Neural crest cell (in vitro differentiated cells): ENCODE data around the gene FNBP1L. TPM values are rescaled to one million over a fixed set of nuclear protein-coding genes. Genes with fewer than 3 reads are reported as not detected.

Experiments used
- DNase-seq: peaks from one replicate; pipeline ENCODE4 v3.0.0; 2021; ENCODE audit warnings: low read depth, mixed read lengths, low spot score
- H3K27ac Mint-ChIP-seq: one replicate; pipeline ENCODE4 v1.8.0; 2021; ENCODE audit warnings: mild to moderate bottlenecking, mixed read lengths; ENCODE audit not compliant: unreplicated experiment
- H3K27me3 Mint-ChIP-seq: 2 replicates; pipeline ENCODE4 v1.8.0; 2021; ENCODE audit warnings: low read depth, mild to moderate bottlenecking, mixed read lengths
- H3K36me3 Mint-ChIP-seq: 2 replicates; pipeline ENCODE4 v1.8.0; 2021; ENCODE audit warnings: low read depth, mild to moderate bottlenecking, mixed read lengths
- H3K4me1 Mint-ChIP-seq: 2 replicates; pipeline ENCODE4 v1.8.0; 2021; ENCODE audit warnings: mixed read lengths
- H3K4me3 Mint-ChIP-seq: one replicate; pipeline ENCODE4 v1.8.0; 2021; ENCODE audit warnings: mild to moderate bottlenecking, mixed read lengths
- H3K9me3 Mint-ChIP-seq: 2 replicates; pipeline ENCODE4 v1.8.0; 2021; ENCODE audit warnings: mixed read lengths
- total RNA-seq: library from RNA; stranded (reverse); gene quantifications from 2 replicates; pipeline ENCODE4 v1.2.1, GENCODE V29; 2021
- TF ChIP-seq, protein P1 (sequence below): fragments of 200-600 bp; sonication (generic); conservative IDR thresholded peaks from 2 replicates; pipeline ENCODE4 v1.5.0; 2021; ENCODE audit warnings: antibody characterized with exemption, mild to moderate bottlenecking

FNBP1L gene
- total RNA-seq, 1 donor from 2014 or later, result 60.9 TPM

DNA sequence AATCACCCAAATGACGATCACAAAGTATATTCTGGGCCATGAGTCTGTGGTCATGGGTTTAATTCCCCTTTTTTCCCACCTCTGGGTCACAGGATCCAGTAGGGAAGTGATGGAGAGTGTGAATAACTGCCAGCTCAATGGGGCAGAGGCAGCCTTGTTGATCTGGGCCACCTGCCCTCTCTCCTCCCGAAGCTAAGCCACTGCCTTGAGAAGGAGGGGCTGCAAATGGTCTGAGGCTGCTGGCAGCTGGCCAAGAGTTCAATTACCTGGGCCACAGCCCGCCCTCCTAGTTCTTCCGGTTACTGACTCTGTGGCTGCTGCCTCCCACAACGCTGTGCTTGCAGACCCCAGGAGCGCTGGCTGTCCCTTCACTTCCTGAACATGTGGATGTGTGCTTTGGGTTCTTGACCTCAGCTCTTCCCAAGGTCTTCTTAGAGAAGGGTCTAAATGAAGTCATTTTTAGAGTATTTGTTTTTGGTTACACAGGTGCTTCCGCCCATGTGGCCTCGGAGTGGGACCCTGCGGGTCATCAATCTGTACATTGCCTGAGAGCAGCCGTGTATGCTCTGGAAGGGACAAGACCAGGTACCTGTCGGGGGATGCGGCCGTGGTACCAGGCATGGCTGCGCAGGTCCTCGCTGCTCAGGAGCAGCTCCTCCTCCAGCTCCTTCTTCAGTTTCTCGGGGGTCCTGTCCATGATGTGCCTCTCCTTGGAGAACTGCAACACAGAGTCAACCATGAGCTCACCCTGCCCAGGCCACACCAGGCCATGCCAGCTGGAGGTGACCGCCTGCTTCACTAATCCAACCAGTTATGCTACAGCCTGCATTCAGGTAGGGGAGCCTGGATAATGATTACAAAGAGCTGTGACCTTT is 144.0 kb downstream of the FNBP1L start:
- Mint-ChIP-seq H3K27me3 (no peaks in the 10 kb centered on the region), H3K4me1 (peaks cover 57% of the 10 kb centered on the region), H3K4me3 (no peak overlapping the region), H3K9me3 (no peaks in the 10 kb centered on the region), H3K27ac (peak overlapping the region; percentile 52), H3K36me3 (peaks cover 17% of the 10 kb centered on the region)
- no peak for DNase-seq
- TF ChIP-seq, protein P1, sequence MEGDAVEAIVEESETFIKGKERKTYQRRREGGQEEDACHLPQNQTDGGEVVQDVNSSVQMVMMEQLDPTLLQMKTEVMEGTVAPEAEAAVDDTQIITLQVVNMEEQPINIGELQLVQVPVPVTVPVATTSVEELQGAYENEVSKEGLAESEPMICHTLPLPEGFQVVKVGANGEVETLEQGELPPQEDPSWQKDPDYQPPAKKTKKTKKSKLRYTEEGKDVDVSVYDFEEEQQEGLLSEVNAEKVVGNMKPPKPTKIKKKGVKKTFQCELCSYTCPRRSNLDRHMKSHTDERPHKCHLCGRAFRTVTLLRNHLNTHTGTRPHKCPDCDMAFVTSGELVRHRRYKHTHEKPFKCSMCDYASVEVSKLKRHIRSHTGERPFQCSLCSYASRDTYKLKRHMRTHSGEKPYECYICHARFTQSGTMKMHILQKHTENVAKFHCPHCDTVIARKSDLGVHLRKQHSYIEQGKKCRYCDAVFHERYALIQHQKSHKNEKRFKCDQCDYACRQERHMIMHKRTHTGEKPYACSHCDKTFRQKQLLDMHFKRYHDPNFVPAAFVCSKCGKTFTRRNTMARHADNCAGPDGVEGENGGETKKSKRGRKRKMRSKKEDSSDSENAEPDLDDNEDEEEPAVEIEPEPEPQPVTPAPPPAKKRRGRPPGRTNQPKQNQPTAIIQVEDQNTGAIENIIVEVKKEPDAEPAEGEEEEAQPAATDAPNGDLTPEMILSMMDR, result no peak

GRCh38 chr1:93592551-93592949 is 144.6 kb downstream of the FNBP1L start:
- Mint-ChIP-seq H3K4me3 (no peak overlapping the region), H3K27ac (no peak overlapping the region), H3K9me3 (no peaks in the 10 kb centered on the region), H3K27me3 (no peaks in the 10 kb centered on the region), H3K4me1 (peaks cover 58% of the 10 kb centered on the region), H3K36me3 (peaks cover 14% of the 10 kb centered on the region)
- TF ChIP-seq, protein P1, result no peak
- DNase-seq, result no peak

DNA sequence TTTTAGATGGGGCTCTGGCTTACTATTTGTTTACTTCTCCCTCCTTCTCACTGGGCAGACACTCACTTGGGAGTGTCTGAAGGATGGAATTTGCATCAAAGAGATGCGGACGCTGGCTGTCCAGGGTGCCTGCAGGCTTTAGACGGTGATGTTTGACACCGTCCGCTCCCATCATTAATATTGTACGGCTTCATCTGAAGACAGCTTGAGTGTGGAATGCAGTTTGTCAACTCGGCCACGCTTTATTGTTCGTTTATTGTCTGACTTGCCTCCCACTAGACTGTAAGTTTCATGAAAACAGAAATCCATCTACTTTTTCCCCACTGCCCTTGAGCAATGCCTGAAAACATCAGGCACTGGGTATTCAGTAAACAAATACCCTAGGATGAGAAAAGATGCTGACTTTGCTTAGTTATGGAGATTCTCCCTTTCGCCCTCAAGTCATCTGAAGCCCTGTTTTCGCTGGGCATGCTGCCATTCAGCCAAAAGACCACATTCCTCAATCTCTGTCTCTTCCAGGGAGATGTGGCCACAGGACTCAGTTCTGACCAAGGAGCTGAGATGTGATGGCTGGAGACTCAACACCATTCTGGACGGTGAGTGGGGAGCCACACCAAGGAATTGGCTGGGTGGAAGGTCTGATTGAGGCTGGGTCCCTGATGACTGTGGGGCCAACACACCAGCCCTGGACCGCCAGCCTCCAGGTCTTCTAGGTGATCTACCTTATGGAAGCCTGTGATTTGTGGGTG is 146.1 kb downstream of the FNBP1L start:
- Mint-ChIP-seq H3K4me3 (no peak overlapping the region), H3K27ac (peak overlapping the region; percentile 69), H3K4me1 (peaks cover 53% of the 10 kb centered on the region), H3K9me3 (no peaks in the 10 kb centered on the region), H3K27me3 (no peaks in the 10 kb centered on the region), H3K36me3 (peaks cover 3% of the 10 kb centered on the region)
- TF ChIP-seq, protein P1, result no peak
- DNase-seq, result no peak

DNA sequence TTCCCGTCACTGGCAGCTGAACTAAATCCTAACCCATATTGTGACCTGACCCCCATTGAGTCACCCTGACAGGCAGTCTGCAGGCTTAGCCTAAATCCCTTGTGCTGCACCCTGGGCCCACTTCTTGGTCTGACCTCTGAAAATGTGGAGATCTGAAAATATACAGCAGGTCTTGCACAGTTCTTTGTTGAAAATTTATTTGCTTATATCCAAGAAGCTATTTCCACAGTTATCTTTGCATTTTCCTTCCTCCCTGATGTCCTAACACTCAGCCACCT is 146.6 kb downstream of the FNBP1L start:
- Mint-ChIP-seq H3K9me3 (no peaks in the 10 kb centered on the region), H3K27ac (no peak overlapping the region), H3K4me3 (no peak overlapping the region), H3K36me3 (peaks cover 3% of the 10 kb centered on the region), H3K27me3 (no peaks in the 10 kb centered on the region), H3K4me1 (peaks cover 58% of the 10 kb centered on the region)
- no peak for DNase-seq
- TF ChIP-seq, protein P1, result no peak

GRCh38 chr1:93595266-93595665 is 147.3 kb downstream of the FNBP1L start:
- peaks cover 3% of the 10 kb centered on the region for H3K36me3 Mint-ChIP-seq
- peak overlapping the region; percentile 83 for H3K27ac Mint-ChIP-seq
- H3K9me3 Mint-ChIP-seq, result no peaks in the 10 kb centered on the region
- H3K4me3 Mint-ChIP-seq, result no peak overlapping the region
- H3K27me3 Mint-ChIP-seq, result no peaks in the 10 kb centered on the region
- peaks cover 65% of the 10 kb centered on the region for H3K4me1 Mint-ChIP-seq
- DNase-seq, result no peak
- TF ChIP-seq, protein P1, result no peak
